Ishikawa (cell line): Measurements from ENCODE around the gene UST.

Experiments
- CEBPB ChIP-seq: IDR thresholded peaks from 2 replicates; pipeline ENCODE4 v1.6.1; 2012
- CREB1 ChIP-seq: IDR thresholded peaks from 2 replicates; pipeline ENCODE4 v1.6.1; 2012; ENCODE audit warnings: low read depth
- EGR1 ChIP-seq: IDR thresholded peaks from 2 replicates; pipeline ENCODE4 v1.6.1; 2012
- EP300 ChIP-seq: IDR thresholded peaks from 2 replicates; pipeline ENCODE4 v1.6.1; 2012; ENCODE audit warnings: borderline replicate concordance
- FOXM1 ChIP-seq: IDR thresholded peaks from 2 replicates; pipeline ENCODE4 v1.6.1; 2012; ENCODE audit warnings: low read depth, borderline replicate concordance
- NFIC ChIP-seq: IDR thresholded peaks from 2 replicates; pipeline ENCODE4 v1.6.1; 2012
- RAD21 ChIP-seq: IDR thresholded peaks from 2 replicates; pipeline ENCODE4 v1.6.1; 2012; ENCODE audit warnings: low read depth
- TAF1 ChIP-seq: IDR thresholded peaks from 2 replicates; pipeline ENCODE4 v1.6.1; 2012; ENCODE audit warnings: low read depth, mild to moderate bottlenecking
- TCF12 ChIP-seq: IDR thresholded peaks from 2 replicates; pipeline ENCODE4 v1.6.1; 2012; ENCODE audit warnings: low read depth
- TEAD4 ChIP-seq: IDR thresholded peaks from 2 replicates; pipeline ENCODE4 v1.6.1; 2012
- YY1 ChIP-seq: IDR thresholded peaks from 2 replicates; pipeline ENCODE4 v1.6.1; 2012; ENCODE audit warnings: low read depth
- ZBTB7A ChIP-seq: IDR thresholded peaks from 2 replicates; pipeline ENCODE4 v1.6.1; 2012; ENCODE audit warnings: low read depth
- TF ChIP-seq, protein P1 (sequence below): IDR thresholded peaks from 2 replicates; pipeline ENCODE4 v1.6.1; 2012; ENCODE audit warnings: low read depth, mild to moderate bottlenecking
- TF ChIP-seq, protein P2 (sequence below): IDR thresholded peaks from 2 replicates; pipeline ENCODE4 v1.6.1; 2012
- TF ChIP-seq, protein P3 (sequence below): IDR thresholded peaks from 2 replicates; pipeline ENCODE4 v1.6.1; 2012

UST gene, protein sequence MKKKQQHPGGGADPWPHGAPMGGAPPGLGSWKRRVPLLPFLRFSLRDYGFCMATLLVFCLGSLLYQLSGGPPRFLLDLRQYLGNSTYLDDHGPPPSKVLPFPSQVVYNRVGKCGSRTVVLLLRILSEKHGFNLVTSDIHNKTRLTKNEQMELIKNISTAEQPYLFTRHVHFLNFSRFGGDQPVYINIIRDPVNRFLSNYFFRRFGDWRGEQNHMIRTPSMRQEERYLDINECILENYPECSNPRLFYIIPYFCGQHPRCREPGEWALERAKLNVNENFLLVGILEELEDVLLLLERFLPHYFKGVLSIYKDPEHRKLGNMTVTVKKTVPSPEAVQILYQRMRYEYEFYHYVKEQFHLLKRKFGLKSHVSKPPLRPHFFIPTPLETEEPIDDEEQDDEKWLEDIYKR

GRCh38 chr6:148746363-148747144, at the start of gene UST:
TSS of gene UST (plus strand) at chr6:148747030. CDS start at chr6:148747431, 401 bp downstream.
- TF ChIP-seq, protein P1, sequence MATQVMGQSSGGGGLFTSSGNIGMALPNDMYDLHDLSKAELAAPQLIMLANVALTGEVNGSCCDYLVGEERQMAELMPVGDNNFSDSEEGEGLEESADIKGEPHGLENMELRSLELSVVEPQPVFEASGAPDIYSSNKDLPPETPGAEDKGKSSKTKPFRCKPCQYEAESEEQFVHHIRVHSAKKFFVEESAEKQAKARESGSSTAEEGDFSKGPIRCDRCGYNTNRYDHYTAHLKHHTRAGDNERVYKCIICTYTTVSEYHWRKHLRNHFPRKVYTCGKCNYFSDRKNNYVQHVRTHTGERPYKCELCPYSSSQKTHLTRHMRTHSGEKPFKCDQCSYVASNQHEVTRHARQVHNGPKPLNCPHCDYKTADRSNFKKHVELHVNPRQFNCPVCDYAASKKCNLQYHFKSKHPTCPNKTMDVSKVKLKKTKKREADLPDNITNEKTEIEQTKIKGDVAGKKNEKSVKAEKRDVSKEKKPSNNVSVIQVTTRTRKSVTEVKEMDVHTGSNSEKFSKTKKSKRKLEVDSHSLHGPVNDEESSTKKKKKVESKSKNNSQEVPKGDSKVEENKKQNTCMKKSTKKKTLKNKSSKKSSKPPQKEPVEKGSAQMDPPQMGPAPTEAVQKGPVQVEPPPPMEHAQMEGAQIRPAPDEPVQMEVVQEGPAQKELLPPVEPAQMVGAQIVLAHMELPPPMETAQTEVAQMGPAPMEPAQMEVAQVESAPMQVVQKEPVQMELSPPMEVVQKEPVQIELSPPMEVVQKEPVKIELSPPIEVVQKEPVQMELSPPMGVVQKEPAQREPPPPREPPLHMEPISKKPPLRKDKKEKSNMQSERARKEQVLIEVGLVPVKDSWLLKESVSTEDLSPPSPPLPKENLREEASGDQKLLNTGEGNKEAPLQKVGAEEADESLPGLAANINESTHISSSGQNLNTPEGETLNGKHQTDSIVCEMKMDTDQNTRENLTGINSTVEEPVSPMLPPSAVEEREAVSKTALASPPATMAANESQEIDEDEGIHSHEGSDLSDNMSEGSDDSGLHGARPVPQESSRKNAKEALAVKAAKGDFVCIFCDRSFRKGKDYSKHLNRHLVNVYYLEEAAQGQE = no peak
- peak; percentile 19; the same call in 1 of the 2 replicates for TF ChIP-seq ZBTB7A
- no peak for TF ChIP-seq TAF1
- peak; percentile 12; the same call in 1 of the 2 replicates for TF ChIP-seq TCF12
- TF ChIP-seq NFIC = no peak
- TF ChIP-seq FOXM1 = no peak
- TF ChIP-seq, protein P2, sequence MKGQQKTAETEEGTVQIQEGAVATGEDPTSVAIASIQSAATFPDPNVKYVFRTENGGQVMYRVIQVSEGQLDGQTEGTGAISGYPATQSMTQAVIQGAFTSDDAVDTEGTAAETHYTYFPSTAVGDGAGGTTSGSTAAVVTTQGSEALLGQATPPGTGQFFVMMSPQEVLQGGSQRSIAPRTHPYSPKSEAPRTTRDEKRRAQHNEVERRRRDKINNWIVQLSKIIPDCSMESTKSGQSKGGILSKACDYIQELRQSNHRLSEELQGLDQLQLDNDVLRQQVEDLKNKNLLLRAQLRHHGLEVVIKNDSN = peak; percentile 48; the same call in 1 of the 2 replicates
- no peak for TF ChIP-seq EGR1
- TF ChIP-seq YY1 = no peak
- TF ChIP-seq EP300 = no peak
- TF ChIP-seq TEAD4 = 0 out of 2 replicates have a peak, but pooled peaks have one; percentile 8
- no peak for TF ChIP-seq CREB1
- no peak for TF ChIP-seq CEBPB
- TF ChIP-seq, protein P3, sequence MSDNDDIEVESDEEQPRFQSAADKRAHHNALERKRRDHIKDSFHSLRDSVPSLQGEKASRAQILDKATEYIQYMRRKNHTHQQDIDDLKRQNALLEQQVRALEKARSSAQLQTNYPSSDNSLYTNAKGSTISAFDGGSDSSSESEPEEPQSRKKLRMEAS = no peak
- peak; percentile 55 for TF ChIP-seq RAD21

DNA sequence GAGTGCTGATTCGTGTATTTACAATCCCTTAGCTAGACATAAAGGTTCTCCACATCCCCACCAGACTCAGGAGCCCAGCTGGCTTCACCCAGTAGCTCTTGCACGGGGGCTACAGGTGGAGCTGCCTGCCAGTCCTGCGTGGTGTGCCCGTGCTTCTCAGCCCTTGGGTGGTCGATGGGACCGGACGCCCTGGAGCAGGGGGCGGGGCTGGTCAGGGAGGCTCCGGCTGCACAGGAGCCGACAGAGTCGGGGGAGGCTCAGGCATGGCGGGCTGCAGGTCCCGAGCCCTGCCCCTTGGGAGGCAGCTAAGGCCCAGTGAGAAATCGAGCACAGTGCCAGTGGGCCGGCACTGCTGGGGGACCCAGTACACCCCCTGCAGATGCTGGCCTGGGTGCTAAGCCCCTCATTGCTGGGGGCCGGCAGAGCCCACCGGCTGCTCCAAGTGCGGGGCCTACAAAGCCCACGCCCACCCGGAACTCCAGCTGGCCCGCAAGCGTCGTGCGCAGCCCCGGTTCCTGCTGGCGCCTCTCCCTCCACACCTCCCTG, 48.9 kb upstream of the UST start:
- no peak for TF ChIP-seq ZBTB7A

- TF ChIP-seq, protein P3 = no peak
- no peak for TF ChIP-seq NFIC
- TF ChIP-seq CEBPB = no peak
- TF ChIP-seq TEAD4 = no peak
Measured at GRCh38 chr6:148698671-148699180, 48.1 kb upstream of the UST start.

DNA sequence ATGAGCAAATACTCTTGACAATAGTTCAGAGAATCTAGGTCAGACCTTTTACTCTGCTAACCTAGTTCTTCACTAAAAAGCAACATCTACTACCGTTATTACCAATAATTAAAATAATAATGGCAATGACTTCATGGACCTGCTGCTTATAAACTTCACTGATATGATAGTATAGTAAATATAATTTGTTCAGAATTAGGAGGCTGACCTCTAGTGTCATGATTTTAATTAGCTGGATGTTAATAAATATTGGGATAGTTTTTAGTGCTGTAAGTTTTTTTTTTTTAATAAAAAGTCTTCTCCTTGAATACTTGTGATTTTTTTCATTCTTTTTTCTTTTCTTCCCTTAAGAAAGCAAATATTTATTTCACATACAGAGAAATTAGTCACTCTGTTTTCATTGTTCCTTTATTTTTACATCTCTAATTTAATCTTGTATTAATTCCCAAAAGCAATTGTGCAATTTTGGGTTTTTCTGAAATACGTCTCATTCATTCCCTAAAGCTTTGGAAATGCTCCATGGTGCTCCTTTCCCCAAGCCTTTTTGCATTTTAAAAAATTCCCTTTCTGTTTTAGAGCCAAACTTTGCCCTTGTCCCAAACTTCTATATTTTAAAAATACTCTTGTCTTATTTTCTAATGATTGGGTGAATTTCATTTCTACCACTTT, 46.6 kb upstream of the UST start:
- no peak for TF ChIP-seq YY1
- TF ChIP-seq, protein P2 = no peak
- TF ChIP-seq EP300 = no peak
- no peak for TF ChIP-seq FOXM1
- TF ChIP-seq TEAD4 = no peak
- no peak for TF ChIP-seq TCF12
- TF ChIP-seq RAD21 = no peak
- no peak for TF ChIP-seq TAF1

GRCh38 chr6:148700741-148701311, 46.0 kb upstream of the UST start:
- TF ChIP-seq, protein P1 = no peak
- TF ChIP-seq TAF1 (no peak), RAD21 (no peak), EP300 (no peak), CEBPB (no peak), TEAD4 (no peak), TCF12 (no peak), EGR1 (no peak), NFIC (no peak), ZBTB7A (no peak), CREB1 (no peak), YY1 (no peak), FOXM1 (no peak)
- TF ChIP-seq, protein P2 = no peak
- TF ChIP-seq, protein P3 = no peak
